IgD-negative memory B cell (primary cell): ENCODE results near the gene MCTP1. TPM values are rescaled to one million over a fixed set of nuclear protein-coding genes. Genes with fewer than 3 reads are reported as not detected.

Experiments
- H3K27ac Mint-ChIP-seq, 3 donors: one replicate each; pipeline ENCODE4 v1.8.0; 2020 to 2022; ENCODE audit warnings: mild to moderate bottlenecking in 3 of 3, mixed read lengths in 3 of 3, moderate library complexity in 1 of 3
- H3K27me3 Mint-ChIP-seq: one replicate; pipeline ENCODE4 v1.8.0; 2021; ENCODE audit warnings: mixed read lengths
- H3K36me3 Mint-ChIP-seq: one replicate; pipeline ENCODE4 v1.8.0; 2020; ENCODE audit warnings: mild to moderate bottlenecking, mixed read lengths
- H3K4me1 Mint-ChIP-seq, 3 donors: one replicate each; pipeline ENCODE4 v1.8.0; 2020 to 2022; ENCODE audit warnings: mixed read lengths in 3 of 3, mild to moderate bottlenecking in 1 of 3
- H3K4me3 Mint-ChIP-seq, 4 donors: one replicate each; pipeline ENCODE4 v1.8.0; 2020 to 2022; ENCODE audit warnings: mild to moderate bottlenecking in 4 of 4, mixed read lengths in 4 of 4, moderate library complexity in 3 of 4
- H3K9me3 Mint-ChIP-seq, 3 donors: one replicate each; pipeline ENCODE4 v1.8.0; 2020 to 2021; ENCODE audit warnings: mixed read lengths in 3 of 3, mild to moderate bottlenecking in 1 of 3
- polyA plus RNA-seq: library from polyadenylated mRNA; unstranded; fragments of 300-500 nt; fragmentation: Illumina TruSeq; gene quantifications from one replicate; pipeline ENCODE4 v1.2.3, GENCODE V29; 2021

The MCTP1 gene
- polyA plus RNA-seq, 1 donor from 2014 or later: 2.6 TPM

DNA sequence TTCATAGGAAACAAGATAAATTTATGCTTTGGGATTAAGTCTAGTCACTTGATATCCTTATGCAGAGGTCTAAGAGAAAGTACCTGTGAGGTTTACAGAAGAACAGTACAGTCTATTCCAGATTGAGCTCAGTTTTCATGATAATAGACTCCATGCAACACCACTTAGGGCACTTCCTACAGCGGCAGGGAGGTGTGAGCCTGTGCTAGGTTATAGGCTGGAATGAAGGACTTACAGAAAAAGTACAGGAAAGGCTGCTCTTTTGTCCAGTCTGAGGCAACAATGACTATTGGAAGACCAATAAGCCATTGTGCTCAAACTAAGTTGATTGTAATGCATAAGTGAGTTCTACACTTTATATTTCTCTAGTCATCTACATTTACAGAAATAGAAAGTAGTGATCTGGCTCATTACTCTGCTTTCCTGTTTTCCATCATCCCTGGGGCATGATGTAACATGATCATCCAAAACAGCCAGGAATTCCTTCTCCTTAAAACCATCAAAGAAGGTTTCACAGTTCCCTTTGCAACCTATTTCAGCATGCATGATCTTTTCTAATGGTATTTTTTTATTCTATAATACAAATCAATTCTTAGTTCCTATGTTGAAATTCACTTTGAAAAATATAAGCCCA lies 343.7 kb downstream of the MCTP1 start:
- Mint-ChIP-seq H3K27me3 (no peaks in the 10 kb centered on the region), H3K27ac (no peak overlapping the region), H3K4me1 (no peaks in the 10 kb centered on the region), H3K4me3 (no peak overlapping the region), H3K36me3 (peaks cover 1% of the 10 kb centered on the region), H3K9me3 (no peaks in the 10 kb centered on the region)

DNA sequence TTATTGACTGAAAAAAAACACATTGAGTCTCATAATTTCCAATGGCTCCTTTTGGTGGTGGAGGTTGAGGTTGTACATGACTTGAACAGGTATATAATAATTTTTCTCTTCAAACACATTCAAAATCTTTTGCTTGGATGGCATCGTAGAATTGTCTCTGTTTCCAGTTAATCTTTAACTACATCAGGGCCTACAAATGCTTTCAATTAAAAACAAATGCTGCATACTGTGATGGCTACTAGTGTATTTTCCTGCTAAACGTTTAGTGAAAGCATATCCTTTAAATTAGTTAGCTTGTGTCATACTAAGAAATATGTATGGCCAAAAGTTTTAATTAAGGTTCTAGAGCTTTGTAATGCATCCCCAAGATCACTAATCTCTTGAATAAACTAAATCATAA lies 352.6 kb downstream of the MCTP1 start:
- Mint-ChIP-seq H3K9me3 (no peaks in the 10 kb centered on the region), H3K27ac (no peak overlapping the region), H3K36me3 (no peaks in the 10 kb centered on the region), H3K4me3 (no peak overlapping the region), H3K27me3 (no peaks in the 10 kb centered on the region), H3K4me1 (no peaks in the 10 kb centered on the region)

DNA sequence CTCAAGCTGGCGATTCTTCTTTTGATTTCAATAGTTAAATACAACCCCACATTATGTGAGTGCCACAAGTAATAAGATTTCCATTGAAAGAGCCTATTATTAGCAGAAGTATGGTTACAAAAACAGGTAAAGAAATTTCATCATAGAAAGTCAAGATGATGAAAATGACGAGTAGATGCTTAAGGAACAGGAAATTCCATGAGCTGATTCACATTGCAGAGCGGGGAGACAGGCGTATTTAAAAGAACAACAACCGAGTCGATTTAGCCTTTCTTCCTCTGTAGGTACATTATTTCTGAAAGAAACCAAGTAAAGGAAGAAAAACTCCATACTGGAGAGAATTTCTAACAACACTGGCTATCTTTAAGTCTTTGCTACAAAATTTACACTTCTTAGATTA lies 356.0 kb downstream of the MCTP1 start:
- H3K4me3 Mint-ChIP-seq: no peak overlapping the region
- H3K27ac Mint-ChIP-seq: no peak overlapping the region
- no peaks in the 10 kb centered on the region for H3K4me1 Mint-ChIP-seq
- no peaks in the 10 kb centered on the region for H3K27me3 Mint-ChIP-seq
- peaks cover 4% of the 10 kb centered on the region for H3K36me3 Mint-ChIP-seq
- H3K9me3 Mint-ChIP-seq: no peaks in the 10 kb centered on the region

DNA sequence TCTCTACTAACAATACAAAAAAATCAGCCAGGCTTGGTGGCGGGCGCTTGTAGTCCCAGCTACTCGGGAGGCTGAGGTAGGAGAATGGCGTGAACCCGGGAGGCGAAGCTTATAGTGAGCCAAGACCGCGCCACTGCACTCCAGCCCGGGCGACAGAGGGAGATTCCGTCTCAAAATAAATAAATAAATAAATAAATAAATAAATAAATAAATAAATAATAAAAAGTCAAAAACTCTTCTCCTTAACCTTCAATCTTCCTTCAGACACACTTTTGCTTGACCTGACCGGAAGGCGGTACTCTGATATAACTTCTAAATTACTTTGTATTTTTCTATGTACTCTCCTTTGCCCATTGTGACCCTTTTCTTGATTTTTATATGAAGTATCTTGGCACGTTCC lies 364.3 kb downstream of the MCTP1 start:
- Mint-ChIP-seq H3K27me3 (no peaks in the 10 kb centered on the region), H3K27ac (no peak overlapping the region), H3K9me3 (peaks cover 0 to 3% (median 0%) of the 10 kb centered on the region in 3 donors), H3K4me1 (no peaks in the 10 kb centered on the region), H3K4me3 (no peak overlapping the region), H3K36me3 (peaks cover 2% of the 10 kb centered on the region)

DNA sequence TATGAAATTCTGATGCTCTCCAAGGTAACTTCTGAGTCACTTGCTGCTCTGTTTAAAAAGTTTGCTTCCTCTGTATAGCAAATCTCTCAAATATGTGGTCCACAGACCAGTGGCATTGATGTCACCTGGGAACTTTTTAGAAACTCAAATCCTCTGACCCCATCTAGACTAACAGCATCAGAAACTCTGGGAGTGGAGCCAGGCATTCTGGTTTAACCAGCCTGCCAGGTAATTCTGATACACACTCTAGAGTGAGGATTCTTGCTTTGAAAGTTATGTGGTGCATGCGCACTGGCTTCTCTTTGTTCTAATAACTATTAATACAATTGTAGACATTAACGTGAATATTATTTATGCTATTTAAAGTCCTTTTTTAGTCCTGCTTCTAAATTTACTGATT lies 368.3 kb downstream of the MCTP1 start:
- H3K27ac Mint-ChIP-seq: no peak overlapping the region
- H3K4me1 Mint-ChIP-seq: no peaks in the 10 kb centered on the region
- no peaks in the 10 kb centered on the region for H3K27me3 Mint-ChIP-seq
- no peak overlapping the region for H3K4me3 Mint-ChIP-seq
- H3K36me3 Mint-ChIP-seq: no peaks in the 10 kb centered on the region
- no peaks in the 10 kb centered on the region for H3K9me3 Mint-ChIP-seq

DNA sequence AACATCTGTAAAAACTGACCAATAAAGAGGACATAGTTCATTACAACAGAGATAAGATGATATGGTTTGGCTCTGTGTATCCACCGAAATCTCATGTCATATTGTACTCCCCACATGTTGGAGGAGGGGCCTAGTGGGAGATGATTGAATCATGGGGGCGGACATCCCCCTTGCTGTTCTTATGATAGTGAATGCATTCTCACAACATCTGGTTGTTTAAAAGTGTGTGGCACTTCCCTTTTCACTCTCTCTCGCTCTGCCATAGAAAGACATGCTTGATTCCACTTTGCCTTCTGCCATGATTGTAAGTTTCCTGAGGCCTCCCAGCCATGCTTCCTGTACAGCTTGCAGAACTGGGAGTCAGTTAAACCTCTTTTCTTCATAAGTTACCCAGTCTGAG lies 373.6 kb downstream of the MCTP1 start:
- peaks cover 0 to 2% (median 0%) of the 10 kb centered on the region in 3 donors for H3K4me1 Mint-ChIP-seq
- no peaks in the 10 kb centered on the region for H3K27me3 Mint-ChIP-seq
- no peaks in the 10 kb centered on the region for H3K36me3 Mint-ChIP-seq
- H3K9me3 Mint-ChIP-seq: peaks cover 0 to 3% (median 2%) of the 10 kb centered on the region in 3 donors
- peak overlapping the region in 1 of 3 donors; percentile 32 for H3K27ac Mint-ChIP-seq
- H3K4me3 Mint-ChIP-seq: no peak overlapping the region

DNA sequence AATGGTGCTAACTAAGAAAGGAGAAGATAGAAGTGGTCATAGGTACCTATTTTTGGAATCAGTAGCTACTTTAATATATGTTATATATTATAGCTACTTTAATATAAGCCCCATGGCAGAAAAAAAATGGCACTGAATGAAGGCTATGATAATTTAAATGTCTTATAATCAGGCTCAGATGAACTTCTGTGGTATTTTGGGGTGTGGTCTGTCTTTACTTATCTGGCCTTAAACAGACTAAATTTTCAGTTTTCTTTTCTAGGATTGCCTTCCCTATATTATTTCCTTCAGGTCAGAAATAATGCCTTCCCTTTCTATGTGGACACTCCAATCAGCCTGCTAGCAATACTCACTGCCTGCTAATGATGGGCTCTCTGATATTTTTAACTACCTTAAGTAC lies 374.2 kb downstream of the MCTP1 start:
- H3K4me1 Mint-ChIP-seq: peaks cover 0 to 2% (median 0%) of the 10 kb centered on the region in 3 donors
- H3K4me3 Mint-ChIP-seq: no peak overlapping the region
- H3K36me3 Mint-ChIP-seq: no peaks in the 10 kb centered on the region
- H3K9me3 Mint-ChIP-seq: peaks cover 0 to 3% (median 2%) of the 10 kb centered on the region in 3 donors
- no peaks in the 10 kb centered on the region for H3K27me3 Mint-ChIP-seq
- peak overlapping the region in 1 of 3 donors; percentile 32 for H3K27ac Mint-ChIP-seq

DNA sequence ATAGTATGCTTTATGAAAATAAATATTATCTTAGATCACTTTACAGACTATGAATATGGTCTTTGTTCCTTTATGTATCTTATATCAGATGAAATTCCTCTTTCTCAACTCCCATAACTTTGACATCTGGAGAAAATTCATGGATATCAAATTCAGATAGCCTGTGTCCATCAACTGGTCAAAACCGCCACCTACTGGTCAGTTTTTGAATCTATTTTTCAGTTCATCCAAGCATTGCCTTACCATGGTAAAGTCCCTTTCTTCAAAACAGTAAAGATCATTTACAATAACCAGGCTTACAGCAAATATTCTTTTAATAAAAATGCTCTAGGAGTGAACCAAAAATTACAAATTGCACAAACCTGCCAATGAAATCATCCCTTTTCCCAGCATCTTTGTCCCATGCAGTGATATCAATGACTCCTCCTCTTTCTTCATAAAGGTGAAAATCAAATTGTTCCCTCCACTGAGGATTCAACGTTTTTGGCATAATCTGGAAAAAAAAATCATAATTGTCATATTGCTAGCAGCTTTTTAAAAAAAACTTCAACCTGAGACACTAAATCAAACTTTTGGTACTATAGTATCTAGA lies 375.9 kb downstream of the MCTP1 start:
- H3K36me3 Mint-ChIP-seq: no peaks in the 10 kb centered on the region
- peaks cover 0 to 3% (median 2%) of the 10 kb centered on the region in 3 donors for H3K9me3 Mint-ChIP-seq
- H3K4me1 Mint-ChIP-seq: peaks cover 0 to 2% (median 0%) of the 10 kb centered on the region in 3 donors
- no peak overlapping the region for H3K4me3 Mint-ChIP-seq
- no peak overlapping the region for H3K27ac Mint-ChIP-seq
- no peaks in the 10 kb centered on the region for H3K27me3 Mint-ChIP-seq

DNA sequence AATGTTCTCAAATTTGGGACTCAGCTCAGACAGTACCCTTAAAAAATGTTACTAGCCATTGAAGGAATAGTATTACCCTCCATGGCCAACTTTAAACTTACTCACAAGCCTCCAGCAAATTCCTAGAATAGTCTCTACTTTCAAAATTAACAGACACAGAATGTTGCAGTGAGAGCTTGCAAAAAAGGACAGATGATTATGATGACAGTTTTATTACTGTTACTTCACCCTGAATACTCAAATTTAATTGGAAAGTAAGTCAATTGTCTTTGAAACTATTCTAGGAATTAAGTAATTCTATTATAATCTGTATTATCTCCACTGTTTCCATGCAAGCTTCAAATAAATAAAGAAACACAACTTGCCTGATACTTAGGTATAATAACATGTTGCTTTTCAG lies 378.1 kb downstream of the MCTP1 start:
- Mint-ChIP-seq H3K27ac (no peak overlapping the region), H3K9me3 (peaks cover 0 to 3% (median 2%) of the 10 kb centered on the region in 3 donors), H3K27me3 (no peaks in the 10 kb centered on the region), H3K4me1 (peaks cover 0 to 2% (median 0%) of the 10 kb centered on the region in 3 donors), H3K36me3 (no peaks in the 10 kb centered on the region), H3K4me3 (no peak overlapping the region)

DNA sequence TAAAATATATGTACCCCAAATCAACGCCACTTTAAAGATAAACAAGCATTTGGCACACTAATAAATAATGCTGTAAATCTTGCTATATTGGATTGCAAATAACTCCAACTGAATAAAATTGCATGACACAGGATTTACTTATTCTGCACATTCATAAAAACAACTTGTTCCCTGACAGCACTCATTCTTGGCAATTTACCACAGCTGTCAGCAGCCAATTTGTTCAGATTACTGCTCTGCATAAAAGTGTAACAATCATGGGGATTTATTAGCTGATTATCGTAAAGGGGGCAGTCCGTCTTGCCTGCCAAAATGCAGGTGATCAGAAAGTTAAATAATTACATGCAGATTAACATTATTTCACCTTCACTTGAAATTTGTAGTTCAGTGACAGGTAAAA lies 381.2 kb downstream of the MCTP1 start:
- Mint-ChIP-seq H3K36me3 (no peaks in the 10 kb centered on the region), H3K9me3 (no peaks in the 10 kb centered on the region), H3K4me1 (no peaks in the 10 kb centered on the region), H3K4me3 (no peak overlapping the region), H3K27me3 (no peaks in the 10 kb centered on the region), H3K27ac (no peak overlapping the region)

DNA sequence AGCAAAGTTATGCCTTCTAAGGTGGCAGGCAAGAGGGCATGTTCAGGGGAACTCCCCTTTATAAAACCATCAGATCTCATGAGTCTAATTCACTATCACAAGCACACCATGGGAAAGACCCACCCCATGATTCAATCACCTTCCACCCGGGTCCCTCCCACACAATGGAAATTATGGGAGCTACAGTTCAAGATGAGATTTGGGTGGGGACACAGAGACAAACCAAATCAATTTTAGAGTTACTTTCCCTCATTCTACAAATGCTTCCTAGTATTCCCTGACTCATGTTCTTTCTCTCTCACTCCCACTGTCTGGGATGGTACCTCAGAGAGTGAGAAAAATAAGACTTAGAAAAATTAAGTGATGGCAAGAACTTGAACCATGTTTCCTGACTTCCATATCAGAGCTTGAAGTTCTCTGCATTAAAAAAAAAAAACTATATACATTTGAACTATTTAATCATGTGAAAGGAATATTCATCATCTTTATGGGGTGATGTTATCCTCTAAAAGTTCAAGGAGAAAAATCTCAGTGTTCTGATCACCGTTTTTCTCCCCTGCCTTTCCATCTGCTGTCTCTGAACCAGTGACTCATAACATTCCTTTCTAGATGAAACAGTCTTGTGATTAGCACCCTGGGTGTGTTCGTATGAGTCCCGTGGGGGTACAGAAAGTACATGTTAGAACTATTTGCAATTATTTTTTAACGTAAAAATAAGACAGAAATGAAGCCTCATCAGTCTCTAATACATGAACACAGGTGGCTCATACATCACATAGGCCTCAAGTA lies 383.5 kb downstream of the MCTP1 start:
- Mint-ChIP-seq H3K27ac (no peak overlapping the region), H3K27me3 (no peaks in the 10 kb centered on the region), H3K9me3 (no peaks in the 10 kb centered on the region), H3K36me3 (no peaks in the 10 kb centered on the region), H3K4me3 (no peak overlapping the region), H3K4me1 (no peaks in the 10 kb centered on the region)

DNA sequence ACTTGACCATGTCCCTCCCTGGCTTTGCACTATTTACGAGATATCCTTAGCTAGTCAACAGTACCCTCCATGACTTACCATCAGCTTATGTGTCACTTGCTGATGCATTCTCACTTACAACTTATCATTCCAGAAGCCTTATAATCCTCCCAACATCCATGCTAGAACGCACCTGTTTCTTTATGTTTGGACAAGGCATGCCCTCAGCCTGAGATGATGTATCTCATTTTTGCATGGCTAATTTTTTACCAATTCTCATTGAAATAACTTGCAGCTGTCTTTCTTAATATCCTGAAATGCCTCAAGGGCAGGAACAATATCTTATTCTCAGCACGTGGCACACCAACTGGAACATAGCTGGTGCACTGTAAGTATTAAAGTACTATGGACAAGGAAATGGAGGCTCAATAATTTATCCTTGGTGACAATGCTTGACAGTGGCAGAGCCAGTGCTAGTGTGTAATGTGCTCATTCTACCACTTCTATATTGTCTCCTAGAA lies 384.8 kb downstream of the MCTP1 start:
- Mint-ChIP-seq H3K4me3 (no peak overlapping the region), H3K36me3 (no peaks in the 10 kb centered on the region), H3K9me3 (no peaks in the 10 kb centered on the region), H3K27ac (no peak overlapping the region), H3K27me3 (no peaks in the 10 kb centered on the region), H3K4me1 (no peaks in the 10 kb centered on the region)

DNA sequence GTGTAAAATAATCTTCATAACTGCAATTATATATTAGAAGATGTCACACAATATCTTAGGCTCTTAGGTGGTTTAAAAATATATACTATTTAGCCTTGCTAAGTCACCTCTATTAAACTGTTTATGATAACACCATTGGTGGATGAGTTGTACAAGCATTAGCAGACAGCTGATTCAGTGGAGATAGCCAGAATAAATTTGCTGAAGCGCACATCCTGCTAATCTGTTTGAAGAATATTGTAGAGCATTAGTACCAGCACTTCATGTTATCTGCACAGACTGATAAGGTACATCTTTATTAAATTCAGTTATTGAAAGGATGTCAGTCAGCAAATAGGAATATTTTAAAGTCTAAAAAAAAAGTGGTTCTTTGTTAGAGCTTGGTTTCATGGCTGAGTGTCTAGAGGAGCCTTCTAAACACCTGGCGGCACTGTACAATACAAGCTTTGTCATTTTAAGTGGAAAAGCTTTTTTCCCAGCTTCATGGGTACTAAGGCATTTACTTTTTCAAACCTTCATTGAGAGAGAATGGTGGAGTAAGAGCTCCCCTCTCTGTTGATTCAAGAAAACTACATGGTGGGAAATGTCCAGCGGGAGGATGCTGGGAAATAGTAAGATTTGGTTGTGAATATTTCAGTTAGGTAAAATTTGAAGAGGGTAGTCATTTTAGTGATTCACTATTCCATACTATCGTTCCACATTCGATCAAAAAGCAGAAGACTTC lies 391.3 kb downstream of the MCTP1 start:
- Mint-ChIP-seq H3K4me1 (no peaks in the 10 kb centered on the region), H3K36me3 (no peaks in the 10 kb centered on the region), H3K27ac (no peak overlapping the region), H3K27me3 (no peaks in the 10 kb centered on the region), H3K4me3 (no peak overlapping the region), H3K9me3 (no peaks in the 10 kb centered on the region)

DNA sequence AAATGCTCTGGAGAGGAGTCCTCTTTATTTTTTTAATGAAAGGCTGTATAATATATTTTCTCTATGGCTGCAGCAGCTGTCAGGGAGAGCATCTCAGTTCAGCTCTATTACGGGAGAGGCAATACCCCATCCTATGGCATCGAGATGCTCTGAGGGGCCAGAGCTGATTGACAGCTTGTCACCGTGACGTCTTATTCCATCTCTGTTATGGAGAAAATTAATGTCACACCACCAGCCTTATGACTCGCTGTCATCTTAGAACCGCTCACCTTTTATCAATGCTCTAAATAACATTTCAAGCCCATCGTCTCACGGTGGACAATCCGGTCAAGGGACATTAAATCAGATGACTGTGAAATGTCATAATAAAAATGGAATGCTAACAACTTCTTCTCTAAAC lies 392.9 kb downstream of the MCTP1 start:
- Mint-ChIP-seq H3K27ac (no peak overlapping the region), H3K4me1 (no peaks in the 10 kb centered on the region), H3K27me3 (no peaks in the 10 kb centered on the region), H3K9me3 (no peaks in the 10 kb centered on the region), H3K4me3 (no peak overlapping the region), H3K36me3 (no peaks in the 10 kb centered on the region)

DNA sequence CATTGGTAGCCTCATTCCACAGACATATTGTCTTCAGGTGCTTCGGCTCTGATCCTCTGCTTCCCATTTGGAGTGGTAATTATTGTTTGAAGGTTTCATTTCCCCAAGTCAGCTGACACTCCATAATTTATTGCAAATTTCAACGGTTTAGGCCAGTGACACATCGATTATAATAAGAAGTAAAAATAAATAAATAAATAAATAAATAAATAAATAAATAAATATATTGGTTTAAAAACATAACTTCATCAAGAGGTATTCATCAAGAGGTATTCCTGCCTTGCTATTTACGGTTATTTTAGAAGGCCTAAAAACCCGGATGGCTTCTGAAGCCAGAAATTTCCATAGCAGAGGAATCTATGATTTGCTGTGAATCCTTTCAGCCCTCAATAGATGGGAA lies 393.3 kb downstream of the MCTP1 start:
- Mint-ChIP-seq H3K9me3 (no peaks in the 10 kb centered on the region), H3K4me1 (no peaks in the 10 kb centered on the region), H3K27ac (no peak overlapping the region), H3K36me3 (no peaks in the 10 kb centered on the region), H3K27me3 (no peaks in the 10 kb centered on the region), H3K4me3 (no peak overlapping the region)
